Measurements from ENCODE around the gene DOP1A.

- TF ChIP-seq, protein P1, sequence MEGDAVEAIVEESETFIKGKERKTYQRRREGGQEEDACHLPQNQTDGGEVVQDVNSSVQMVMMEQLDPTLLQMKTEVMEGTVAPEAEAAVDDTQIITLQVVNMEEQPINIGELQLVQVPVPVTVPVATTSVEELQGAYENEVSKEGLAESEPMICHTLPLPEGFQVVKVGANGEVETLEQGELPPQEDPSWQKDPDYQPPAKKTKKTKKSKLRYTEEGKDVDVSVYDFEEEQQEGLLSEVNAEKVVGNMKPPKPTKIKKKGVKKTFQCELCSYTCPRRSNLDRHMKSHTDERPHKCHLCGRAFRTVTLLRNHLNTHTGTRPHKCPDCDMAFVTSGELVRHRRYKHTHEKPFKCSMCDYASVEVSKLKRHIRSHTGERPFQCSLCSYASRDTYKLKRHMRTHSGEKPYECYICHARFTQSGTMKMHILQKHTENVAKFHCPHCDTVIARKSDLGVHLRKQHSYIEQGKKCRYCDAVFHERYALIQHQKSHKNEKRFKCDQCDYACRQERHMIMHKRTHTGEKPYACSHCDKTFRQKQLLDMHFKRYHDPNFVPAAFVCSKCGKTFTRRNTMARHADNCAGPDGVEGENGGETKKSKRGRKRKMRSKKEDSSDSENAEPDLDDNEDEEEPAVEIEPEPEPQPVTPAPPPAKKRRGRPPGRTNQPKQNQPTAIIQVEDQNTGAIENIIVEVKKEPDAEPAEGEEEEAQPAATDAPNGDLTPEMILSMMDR (IDR thresholded peaks at IDR 0.05; ENCODE audit: low read depth, low read length, missing input control), result no peak
- no peak for TF ChIP-seq SP1 (IDR thresholded peaks at IDR 0.05)
- no peak for TF ChIP-seq REST (IDR thresholded peaks at IDR 0.05)
- no peak for TF ChIP-seq GABPA (IDR thresholded peaks at IDR 0.05 in 1 of 2, conservative IDR thresholded peaks at IDR 0.05 in 1 of 2)
- no peak for TF ChIP-seq RAD21 (IDR thresholded peaks at IDR 0.05)
- TF ChIP-seq FOXA1 (IDR thresholded peaks at IDR 0.05), result no peak
- no peak for TF ChIP-seq TAF1 (conservative IDR thresholded peaks at IDR 0.05)
- no peak for TF ChIP-seq EGR1 (IDR thresholded peaks at IDR 0.05; ENCODE audit: low read depth in 2 of 2)
- TF ChIP-seq YY1 (IDR thresholded peaks at IDR 0.05), result no peak
These were observed 20.3 kb upstream of the DOP1A start for GRCh38 chr6:83047065-83047754.
